Upper lobe of right lung (tissue), 1 donor: ENCODE results near the gene FGFR2. TPM values are rescaled to one million over a fixed set of nuclear protein-coding genes. Genes with fewer than 3 reads are reported as not detected.
"Not testable (repeated sequence)": the region's sequence is repeated elsewhere in the genome, so short reads cannot be mapped to it uniquely, and the experiment has no call there.

ENCODE experiments used
- ATAC-seq: fragments of 200-7000 bp; cut with Tn5 transposase; one replicate; pipeline ENCODE4 v1.9.1; 2020; ENCODE audit warnings: mild to moderate bottlenecking, moderate library complexity
- DNase-seq: peaks from one replicate; pipeline ENCODE4 v3.0.0-alpha.2; 2020
- H3K27ac ChIP-seq: fragments of 200-600 bp; one replicate; pipeline ENCODE4 v1.8.0; 2022
- H3K27me3 ChIP-seq: fragments of 200-600 bp; one replicate; pipeline ENCODE4 v1.8.0; 2022; ENCODE audit warnings: mild to moderate bottlenecking
- H3K36me3 ChIP-seq: fragments of 200-600 bp; one replicate; pipeline ENCODE4 v1.8.0; 2022
- H3K4me1 ChIP-seq: fragments of 200-600 bp; one replicate; pipeline ENCODE4 v1.8.0; 2022
- H3K4me3 ChIP-seq: fragments of 200-600 bp; one replicate; pipeline ENCODE4 v1.8.0; 2022; ENCODE audit warnings: mild to moderate bottlenecking
- H3K9me3 ChIP-seq: fragments of 200-600 bp; one replicate; pipeline ENCODE4 v1.8.0; 2022
- CTCF ChIP-seq: fragments of 200-600 bp; IDR thresholded peaks from one replicate; pipeline ENCODE4 v1.8.0; 2022; ENCODE audit warnings: antibody characterized with exemption
- intact Hi-C: fragments of 100-400 bp; cut with DNase I; formaldehyde crosslinking; loops from one replicate; pipeline ENCODE4 v1.11.0; 2022
- total RNA-seq: library from RNA; stranded (reverse); fragmentation: NEBNext Ultra II Directional; extraction: Animal tissue kit (Norgen Biotek cat#: 25700); gene quantifications from one replicate; pipeline ENCODE4 v1.2.1, GENCODE V29; 2021
- donor health status: DM: no; HTN: yes; CAD: no; lungs with severe emphysema.

The FGFR2 gene
- total RNA-seq, 1 donor from 2014 or later: 58.7 TPM

GRCh38 chr10:121524157-121524817, 74.0 kb downstream of the FGFR2 start:
- Histone ChIP-seq H3K4me3 (no peak overlapping the region), H3K9me3 (no peaks in the 10 kb centered on the region), H3K27me3 (no peaks in the 10 kb centered on the region), H3K36me3 (no peaks in the 10 kb centered on the region), H3K27ac (no peak overlapping the region), H3K4me1 (no peaks in the 10 kb centered on the region)
- ATAC-seq (no peak), DNase-seq (no peak)
- TF ChIP-seq CTCF: no peak
- intact Hi-C loops: no loop called here

- ATAC-seq: no peak
- Histone ChIP-seq H3K36me3 (no peaks in the 10 kb centered on the region), H3K27me3 (no peaks in the 10 kb centered on the region), H3K9me3 (no peaks in the 10 kb centered on the region), H3K4me1 (no peaks in the 10 kb centered on the region), H3K4me3 (no peak overlapping the region), H3K27ac (no peak overlapping the region)
- no peak for DNase-seq
- TF ChIP-seq CTCF: no peak
- intact Hi-C loops: no loop called here
These were observed 75.4 kb downstream of the FGFR2 start for GRCh38 chr10:121522831-121523230.

GRCh38 chr10:121521794-121522556, 76.3 kb downstream of the FGFR2 start:
- ATAC-seq: no peak
- no peak for TF ChIP-seq CTCF
- Histone ChIP-seq H3K4me3 (no peak overlapping the region), H3K4me1 (no peaks in the 10 kb centered on the region), H3K36me3 (no peaks in the 10 kb centered on the region), H3K9me3 (no peaks in the 10 kb centered on the region), H3K27ac (no peak overlapping the region), H3K27me3 (no peaks in the 10 kb centered on the region)
- intact Hi-C loops: no loop called here
- no peak for DNase-seq

- H3K27ac ChIP-seq, H3K9me3 ChIP-seq, H3K4me3 ChIP-seq, ATAC-seq, H3K4me1 ChIP-seq, DNase-seq, H3K27me3 ChIP-seq, intact Hi-C loops, H3K36me3 ChIP-seq: not testable (repeated sequence)
These were observed 77.7 kb downstream of the FGFR2 start for GRCh38 chr10:121520526-121520925.

- H3K4me3 ChIP-seq: no peak overlapping the region
- no peaks in the 10 kb centered on the region for H3K27me3 ChIP-seq
- H3K4me1 ChIP-seq: no peaks in the 10 kb centered on the region
- H3K36me3 ChIP-seq: no peaks in the 10 kb centered on the region
- H3K27ac ChIP-seq: no peak overlapping the region
- no peak for DNase-seq
- TF ChIP-seq CTCF: no peak
- H3K9me3 ChIP-seq: no peaks in the 10 kb centered on the region
- ATAC-seq: no peak
- intact Hi-C loops: no loop called here
These were observed 78.2 kb downstream of the FGFR2 start for GRCh38 chr10:121519901-121520493.

- Histone ChIP-seq H3K4me1 (no peaks in the 10 kb centered on the region), H3K36me3 (peaks cover 6% of the 10 kb centered on the region), H3K27ac (no peak overlapping the region), H3K4me3 (no peak overlapping the region), H3K27me3 (no peaks in the 10 kb centered on the region), H3K9me3 (no peaks in the 10 kb centered on the region)
- intact Hi-C loops: no loop called here
- ATAC-seq (no peak), DNase-seq (no peak)
- no peak for TF ChIP-seq CTCF
These were observed 78.8 kb downstream of the FGFR2 start for GRCh38 chr10:121519411-121519810.
